Stimulated activated CD8-positive, alpha-beta memory T cell treated with anti-CD3 and anti-CD28 coated beads, Interleukin-12 subunit alpha, Interleukin-12 subunit beta, amount 100 ng/mL, for 24 hours (primary cell): Measurements from ENCODE around the gene ATP5PO.

Source experiments
- DNase-seq: peaks from one replicate; pipeline ENCODE4 v3.0.0-alpha.2; 2020; ENCODE audit errors: extremely low read depth

Gene ATP5PO

GRCh38 chr21:33899199-33899598 lies 16.4 kb downstream of the ATP5PO start:
- DNase-seq, result no peak

- no peak for DNase-seq
Observed at GRCh38 chr21:33898586-33898985, 17.0 kb downstream of the ATP5PO start.

GRCh38 chr21:33897739-33898138 lies 17.9 kb downstream of the ATP5PO start:
- DNase-seq, result no peak

- DNase-seq, result no peak
Observed at GRCh38 chr21:33897098-33897497, 18.5 kb downstream of the ATP5PO start.

- DNase-seq, result no peak
Observed at GRCh38 chr21:33896691-33897090, 18.9 kb downstream of the ATP5PO start.

DNA sequence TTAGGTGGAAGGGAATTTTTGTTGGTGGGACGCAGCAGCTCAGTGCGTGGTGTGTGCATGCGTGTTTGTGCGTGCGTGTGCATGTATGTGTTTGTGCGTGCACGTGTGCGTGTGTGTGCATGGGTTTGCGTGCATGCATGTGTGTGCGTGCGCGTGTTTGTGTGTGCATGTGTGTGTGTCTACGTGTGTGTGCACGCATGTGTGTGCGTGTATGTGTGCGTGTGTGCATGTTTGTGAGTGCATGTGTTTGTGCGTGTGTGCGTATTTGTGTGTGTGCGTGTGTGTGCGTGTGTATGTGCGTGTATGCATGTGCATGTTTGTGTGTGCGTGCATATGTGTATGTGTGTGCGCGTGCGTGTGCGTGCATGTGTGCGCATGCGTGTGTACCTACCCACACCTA lies 20.2 kb downstream of the ATP5PO start:
- no peak for DNase-seq

GRCh38 chr21:33894736-33895288 lies 20.8 kb downstream of the ATP5PO start:
- DNase-seq, result peak; percentile 32

GRCh38 chr21:33893917-33894316 lies 21.7 kb downstream of the ATP5PO start:
- no peak for DNase-seq

DNA sequence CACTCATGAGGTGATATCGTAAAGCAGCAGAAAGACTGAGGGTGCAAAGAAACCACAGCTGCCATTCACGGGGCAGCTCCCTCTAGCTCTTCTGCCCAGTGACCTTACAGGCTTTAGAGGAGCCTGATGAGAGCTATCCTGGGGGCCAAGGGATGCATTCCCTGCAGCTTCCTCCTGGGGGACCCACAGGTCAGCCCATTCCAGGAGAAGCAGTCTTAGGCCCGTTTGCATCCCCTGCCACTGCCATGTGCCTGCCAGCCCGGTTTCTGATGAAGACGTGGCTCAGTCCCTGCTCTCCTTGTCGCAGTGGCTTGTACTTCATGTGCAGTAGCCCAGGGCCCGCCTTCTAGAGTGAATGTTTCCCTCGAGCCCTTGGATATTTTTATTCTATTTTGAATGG lies 22.8 kb downstream of the ATP5PO start:
- no peak for DNase-seq

GRCh38 chr21:33890187-33890586 lies 25.4 kb downstream of the ATP5PO start:
- no peak for DNase-seq

DNA sequence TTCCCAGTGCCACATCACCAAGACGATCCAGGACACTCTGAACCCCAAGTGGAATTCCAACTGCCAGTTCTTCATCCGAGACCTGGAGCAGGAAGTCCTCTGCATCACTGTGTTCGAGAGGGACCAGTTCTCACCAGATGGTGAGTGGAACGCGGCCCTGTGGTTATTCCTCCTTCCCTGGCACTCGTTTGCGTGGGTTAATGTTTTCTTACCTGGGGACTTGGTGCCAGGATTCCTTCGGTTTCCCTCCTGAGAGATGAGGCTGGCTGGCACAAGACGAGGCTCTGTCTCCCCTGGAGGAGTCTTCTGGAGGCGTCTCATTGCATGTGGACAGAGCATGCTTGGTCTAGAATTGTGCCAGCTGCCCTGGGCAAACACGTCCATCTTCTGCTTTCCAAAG lies 29.3 kb downstream of the ATP5PO start:
- no peak for DNase-seq

DNA sequence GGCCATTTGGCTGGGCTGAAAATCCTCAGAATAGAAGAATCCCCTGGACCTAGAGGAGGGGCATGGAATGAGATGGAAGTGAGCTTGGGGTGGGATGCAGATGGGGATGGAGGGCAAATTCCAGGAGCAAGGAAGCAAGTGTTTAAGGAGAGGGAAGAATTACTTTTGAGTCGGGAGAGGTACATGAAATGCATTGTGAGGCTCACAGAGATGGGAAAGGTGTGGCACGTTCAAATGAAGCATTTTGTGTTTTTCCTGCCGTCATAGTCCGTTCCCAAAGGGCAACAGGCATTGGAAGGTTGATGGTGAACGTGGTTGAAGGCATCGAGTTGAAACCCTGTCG lies 30.5 kb downstream of the ATP5PO start:
- DNase-seq, result no peak

DNA sequence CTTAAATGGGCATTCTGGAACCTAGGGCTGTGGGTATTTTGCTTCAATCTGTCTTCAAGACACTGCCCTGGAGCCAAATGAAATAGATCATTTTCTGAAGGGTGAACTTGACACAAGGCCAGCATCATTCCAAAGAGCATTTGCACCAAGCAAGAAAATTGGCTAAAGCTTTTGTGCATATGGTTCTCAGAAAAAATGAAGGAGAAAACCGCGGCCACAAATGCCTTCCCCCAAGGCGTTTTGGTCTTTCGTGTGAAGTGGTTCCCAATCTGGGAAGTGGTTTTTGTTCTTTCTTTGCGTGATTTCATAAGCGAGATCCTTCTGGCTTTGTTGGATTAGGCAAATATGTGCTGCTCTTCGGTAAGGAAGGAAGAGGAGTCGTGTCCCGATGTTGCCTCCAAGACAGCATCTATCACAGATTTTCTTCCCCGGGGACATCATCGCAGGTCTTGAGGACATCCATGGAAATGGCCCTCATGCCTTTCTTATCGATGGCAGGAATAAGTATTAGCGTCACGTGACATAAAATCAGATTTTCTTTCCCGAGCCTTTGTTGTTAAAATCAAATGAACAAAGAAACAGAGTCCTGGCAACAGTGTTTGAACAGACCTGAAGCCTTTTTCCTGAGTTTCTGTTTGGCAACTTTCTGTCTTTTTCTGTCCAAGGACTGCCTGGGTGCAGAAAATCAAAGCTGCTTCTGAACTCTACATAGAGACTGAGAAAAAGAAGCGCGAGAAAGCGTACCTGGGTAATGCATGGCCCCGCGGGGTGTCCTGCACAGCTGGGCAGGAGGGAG lies 31.0 kb downstream of the ATP5PO start:
- no peak for DNase-seq

GRCh38 chr21:33883118-33883517 lies 32.5 kb downstream of the ATP5PO start:
- DNase-seq, result no peak

GRCh38 chr21:33881689-33882440 lies 33.7 kb downstream of the ATP5PO start:
- DNase-seq, result no peak

- no peak for DNase-seq
Observed at GRCh38 chr21:33880626-33881025, 35.0 kb downstream of the ATP5PO start.

DNA sequence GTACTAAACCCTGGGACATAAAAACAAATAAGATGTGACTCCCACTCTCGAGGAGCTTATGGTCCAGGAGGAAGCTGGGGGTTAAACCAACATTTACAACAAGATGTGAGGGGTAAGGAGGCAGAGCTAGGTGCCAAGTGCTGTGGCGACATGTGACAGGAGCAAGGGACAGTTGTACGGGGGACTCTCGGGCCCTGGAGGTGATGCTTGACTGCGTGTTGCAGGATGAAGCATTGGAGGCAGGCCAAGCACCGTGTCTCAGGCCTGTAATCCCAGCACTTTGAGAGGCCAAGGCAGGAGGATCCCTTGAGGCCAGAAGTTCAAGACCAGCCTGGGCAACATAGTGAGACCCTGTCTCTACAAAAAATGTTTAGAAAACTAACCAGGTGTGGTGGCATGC lies 36.8 kb downstream of the ATP5PO start:
- DNase-seq, result no peak

GRCh38 chr21:33875026-33875695 lies 40.4 kb downstream of the ATP5PO start:
- no peak for DNase-seq

DNA sequence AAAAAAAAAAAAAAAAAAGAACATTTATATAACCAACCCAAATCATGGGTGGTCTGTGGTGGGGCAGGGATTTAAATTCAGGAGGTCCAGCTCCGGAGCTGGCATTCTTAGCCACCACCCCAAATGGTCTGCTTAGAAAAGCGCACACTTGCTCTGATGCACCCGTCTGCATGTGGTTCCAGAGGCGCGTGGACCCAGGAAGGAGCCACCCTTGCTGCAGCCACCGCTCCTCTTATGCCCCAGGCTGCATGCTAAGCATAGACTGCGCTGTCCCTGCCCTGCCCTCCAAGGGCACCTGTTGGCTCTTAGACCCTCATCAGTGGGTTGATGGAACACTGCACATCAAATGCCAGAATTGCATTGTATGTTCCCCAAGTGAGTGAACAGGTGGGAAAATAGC lies 41.4 kb downstream of the ATP5PO start:
- no peak for DNase-seq

- DNase-seq, result no peak
Observed at GRCh38 chr21:33872881-33873515, 42.6 kb downstream of the ATP5PO start.

GRCh38 chr21:33871171-33871570 lies 44.4 kb downstream of the ATP5PO start:
- DNase-seq, result no peak

GRCh38 chr21:33870768-33871167 lies 44.8 kb downstream of the ATP5PO start:
- no peak for DNase-seq
